Hematopoietic multipotent progenitor cell treated with erythropoietin and hydrocortisone succinate and interleukin-3 and kit ligand, for 4 days (in vitro differentiated cells): ENCODE results near the gene MUC6.

ENCODE experiments used
- DNase-seq: peaks from one replicate; pipeline ENCODE4 v3.0.0-alpha.2; 2015

The MUC6 gene

DNA sequence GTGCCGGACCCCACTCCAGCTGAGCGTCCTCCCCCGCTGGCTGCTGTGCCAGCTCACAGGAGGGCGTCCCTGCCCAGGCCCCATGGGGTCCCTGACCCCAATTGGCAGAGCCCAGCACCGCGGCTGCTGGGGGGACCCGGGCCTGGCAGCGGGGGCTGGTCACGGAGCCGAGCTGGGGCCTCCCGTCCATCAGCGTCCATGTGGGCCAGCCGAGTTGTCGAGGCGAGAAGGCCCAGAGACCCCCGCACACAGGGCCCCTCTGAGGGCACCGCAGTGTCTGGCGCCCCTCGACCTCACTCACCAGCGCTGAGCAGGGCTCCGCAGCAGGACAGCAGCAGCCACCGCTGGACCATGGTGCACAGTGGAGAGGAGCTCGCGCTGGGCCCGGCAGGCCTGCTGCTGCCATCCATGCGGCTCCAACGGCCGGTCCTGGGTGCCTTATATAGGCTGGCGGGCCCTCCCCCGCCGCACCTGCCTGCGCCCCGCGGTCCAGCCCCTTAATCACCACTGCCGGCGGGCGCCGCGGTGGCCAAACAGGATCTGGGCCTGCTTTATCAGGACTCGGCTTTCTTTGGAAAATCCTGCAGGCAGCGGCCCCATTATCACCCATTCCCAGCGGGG, at the start of gene MUC6:
Gene MUC6 (minus strand): TSS at position 416 of the 621 bp plus-strand sequence. CDS start 63 bp downstream, at position 353.
- no peak for DNase-seq

GRCh38 chr11:1085440-1086170, 49.1 kb upstream of the MUC6 start:
- DNase-seq, result no peak

DNA sequence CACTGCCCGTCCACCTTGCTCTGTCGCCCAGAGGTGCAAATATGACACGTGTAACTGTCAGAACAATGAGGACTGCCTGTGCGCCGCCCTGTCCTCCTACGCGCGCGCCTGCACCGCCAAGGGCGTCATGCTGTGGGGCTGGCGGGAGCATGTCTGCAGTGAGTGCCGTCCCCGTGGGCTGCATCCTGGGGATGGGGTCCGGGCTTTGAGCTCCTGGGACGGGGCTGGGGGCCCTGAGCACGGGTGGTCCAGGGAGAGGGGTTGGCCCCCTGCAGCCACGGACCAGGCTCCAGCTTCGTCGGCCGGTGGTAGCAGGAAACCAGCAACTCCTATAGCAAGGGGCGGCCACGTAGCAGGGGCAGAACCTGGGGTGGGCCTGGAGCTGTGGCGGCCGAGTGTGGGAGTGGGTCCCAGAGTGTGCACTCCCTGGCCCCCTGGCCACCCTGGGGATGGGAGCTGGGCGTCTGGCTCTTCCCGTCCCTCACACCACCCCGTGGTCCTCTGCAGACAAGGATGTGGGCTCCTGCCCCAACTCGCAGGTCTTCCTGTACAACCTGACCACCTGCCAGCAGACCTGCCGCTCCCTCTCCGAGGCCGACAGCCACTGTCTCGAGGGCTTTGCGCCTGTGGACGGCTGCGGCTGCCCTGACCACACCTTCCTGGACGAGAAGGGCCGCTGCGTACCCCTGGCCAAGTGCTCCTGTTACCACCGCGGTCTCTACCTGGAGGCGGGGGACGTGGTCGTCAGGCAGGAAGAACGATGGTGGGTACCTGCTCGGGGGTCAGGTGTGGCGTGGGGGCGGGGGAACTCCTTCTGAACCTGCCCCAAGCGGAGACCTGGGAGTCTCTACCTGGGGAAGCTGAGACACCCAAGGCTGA, 48.3 kb upstream of the MUC6 start:
- no peak for DNase-seq

- no peak for DNase-seq
These were observed 47.4 kb upstream of the MUC6 start for GRCh38 chr11:1083621-1084551.

DNA sequence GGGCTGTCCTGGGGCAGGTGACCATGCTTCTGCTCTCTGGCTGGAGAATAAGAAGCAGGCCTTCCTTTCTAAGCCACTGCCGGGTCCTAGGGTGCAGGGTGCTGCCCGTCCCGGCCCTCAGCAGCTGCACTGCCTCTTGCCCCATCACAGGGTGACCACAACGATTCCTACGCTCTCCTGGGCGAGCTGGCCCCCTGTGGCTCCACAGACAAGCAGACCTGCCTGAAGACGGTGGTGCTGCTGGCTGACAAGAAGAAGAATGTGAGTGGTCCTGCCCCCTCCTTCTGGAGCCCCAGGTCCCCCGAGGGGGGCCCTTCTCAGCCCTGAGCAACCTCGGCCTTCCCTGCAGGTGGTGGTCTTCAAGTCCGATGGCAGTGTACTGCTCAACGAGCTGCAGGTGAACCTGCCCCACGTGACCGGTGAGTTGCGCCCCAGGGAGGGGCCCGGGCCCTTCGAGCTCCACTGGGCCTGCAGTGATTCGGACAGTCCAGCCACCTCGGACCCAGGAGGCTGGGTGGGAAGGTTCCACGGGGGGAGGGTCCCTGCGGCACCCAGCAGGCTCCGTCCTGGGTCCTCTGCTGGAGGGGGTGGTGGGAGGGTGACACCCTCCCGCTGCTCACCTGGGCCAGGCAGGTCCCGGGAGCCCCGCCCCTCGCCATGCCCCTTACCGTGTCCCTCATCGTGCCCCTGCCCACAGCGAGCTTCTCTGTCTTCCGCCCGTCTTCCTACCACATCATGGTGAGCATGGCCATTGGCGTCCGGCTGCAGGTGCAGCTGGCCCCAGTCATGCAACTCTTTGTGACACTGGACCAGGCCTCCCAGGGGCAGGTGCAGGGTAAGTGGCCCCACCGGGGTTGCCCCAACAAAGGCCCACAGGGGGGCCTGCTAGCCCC, 46.5 kb upstream of the MUC6 start:
- DNase-seq, result no peak

DNA sequence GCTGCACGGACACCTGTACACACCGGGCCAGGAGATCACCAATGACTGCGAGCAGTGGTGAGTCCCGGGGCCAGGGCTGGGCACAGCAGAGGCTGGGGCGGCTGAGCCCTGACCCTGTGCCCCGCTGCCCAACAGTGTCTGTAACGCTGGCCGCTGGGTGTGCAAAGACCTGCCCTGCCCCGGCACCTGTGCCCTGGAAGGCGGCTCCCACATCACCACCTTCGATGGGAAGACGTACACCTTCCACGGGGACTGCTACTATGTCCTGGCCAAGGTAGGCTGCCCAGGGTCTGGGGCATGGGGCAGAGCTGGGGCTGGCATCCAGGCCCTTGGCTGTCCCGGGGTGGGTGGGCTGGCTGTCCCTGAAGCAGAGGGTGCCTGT, 45.8 kb upstream of the MUC6 start:
- DNase-seq, result no peak

- no peak for DNase-seq
These were observed 45.2 kb upstream of the MUC6 start for GRCh38 chr11:1081601-1082311.

- DNase-seq, result no peak
These were observed 41.7 kb upstream of the MUC6 start for GRCh38 chr11:1078191-1078601.

DNA sequence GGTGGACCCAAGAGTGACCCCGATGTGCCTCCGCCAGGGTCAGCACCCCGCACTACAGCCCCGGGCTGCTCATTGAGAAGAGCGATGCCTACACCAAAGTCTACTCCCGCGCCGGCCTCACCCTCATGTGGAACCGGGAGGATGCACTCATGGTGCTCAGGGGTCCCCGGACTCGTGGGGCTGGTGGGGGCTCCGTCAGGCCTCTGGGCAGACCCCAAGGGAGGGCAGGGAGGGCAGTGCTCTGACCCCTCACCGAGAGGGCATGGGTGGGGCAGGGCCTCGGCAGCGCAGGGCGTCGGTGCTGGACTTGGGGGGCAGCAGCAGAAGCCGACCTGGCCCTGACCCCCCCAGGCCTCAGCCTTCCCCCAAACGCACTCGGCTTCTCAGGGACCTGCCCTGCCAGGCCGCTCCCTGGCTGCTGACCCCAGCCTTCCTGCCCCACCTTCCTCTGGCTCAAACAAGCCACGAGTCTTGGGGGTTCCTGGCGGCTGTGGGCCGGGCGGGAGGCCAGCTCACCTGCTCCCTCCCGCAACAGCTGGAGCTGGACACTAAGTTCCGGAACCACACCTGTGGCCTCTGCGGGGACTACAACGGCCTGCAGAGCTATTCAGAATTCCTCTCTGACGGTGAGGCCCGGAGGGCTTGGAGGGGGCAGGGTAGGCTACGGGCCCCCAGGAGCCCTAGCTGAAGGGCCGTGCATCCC, 41.0 kb upstream of the MUC6 start:
- no peak for DNase-seq

DNA sequence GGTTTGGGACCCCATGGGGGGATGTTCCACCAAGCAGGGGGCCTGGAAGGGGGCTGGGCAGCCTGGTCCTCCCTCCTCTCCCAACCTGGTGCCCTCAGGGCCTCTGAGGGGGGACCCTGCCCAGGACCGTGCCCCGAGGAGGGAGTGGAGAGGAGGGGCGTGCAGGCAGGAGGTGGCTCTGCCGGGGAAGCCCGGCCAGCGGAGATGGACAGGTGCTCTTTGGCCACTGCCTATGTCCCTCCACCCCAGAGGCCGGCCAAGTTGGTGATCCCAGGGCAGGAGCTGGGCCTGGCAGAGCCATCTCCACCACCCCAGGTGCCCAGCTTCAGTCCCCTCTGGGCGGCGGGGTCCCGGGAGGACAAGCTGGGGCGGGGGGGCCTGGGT, 40.5 kb upstream of the MUC6 start:
- no peak for DNase-seq

- DNase-seq, result no peak
These were observed 39.6 kb upstream of the MUC6 start for GRCh38 chr11:1076061-1076665.

- DNase-seq, result no peak
These were observed 38.9 kb upstream of the MUC6 start for GRCh38 chr11:1075341-1075911.

DNA sequence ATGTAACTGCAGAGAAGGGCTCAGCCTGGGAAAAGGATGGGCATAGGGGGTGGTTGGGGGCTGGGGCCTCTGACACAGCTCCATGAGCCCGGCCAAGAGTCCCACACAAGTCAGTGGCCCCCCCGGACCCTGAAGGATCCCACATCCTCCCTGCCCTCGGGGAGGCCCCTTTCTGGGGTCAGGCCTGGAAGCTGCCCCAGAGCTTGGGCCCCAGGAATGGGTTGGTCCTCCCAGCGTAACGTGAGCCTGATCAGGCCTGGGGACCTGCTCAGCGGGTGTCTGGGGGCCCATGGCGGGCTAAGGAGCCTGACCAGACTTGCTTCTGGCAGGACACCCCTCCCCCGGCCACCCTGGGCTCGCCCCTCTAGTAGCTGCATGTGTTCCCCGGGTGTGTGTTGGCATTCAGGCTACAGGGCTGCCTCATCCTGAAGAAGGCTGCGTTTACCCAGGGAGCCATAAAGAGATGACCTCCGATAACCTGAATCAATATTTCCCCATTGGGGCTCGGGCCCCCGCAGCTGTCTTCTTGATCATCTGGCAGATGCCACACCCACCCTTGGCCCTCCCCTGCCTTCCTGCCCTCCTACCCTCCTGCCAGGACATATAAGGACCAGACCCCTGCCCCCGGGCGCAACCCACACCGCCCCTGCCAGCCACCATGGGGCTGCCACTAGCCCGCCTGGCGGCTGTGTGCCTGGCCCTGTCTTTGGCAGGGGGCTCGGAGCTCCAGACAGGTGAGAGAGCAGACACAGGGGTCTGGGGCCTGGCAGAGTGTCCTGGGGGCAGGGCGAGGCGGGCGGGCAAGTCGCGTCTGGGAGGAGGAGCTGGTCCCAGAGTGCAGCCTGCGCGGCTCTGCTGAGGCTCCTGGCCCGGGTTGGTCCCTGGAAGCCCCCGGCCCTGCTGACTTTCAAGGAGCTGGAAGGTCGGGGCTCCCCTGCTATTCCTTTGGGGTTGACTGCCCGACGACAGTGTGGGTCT, 38.0 kb upstream of the MUC6 start, which contains the start of gene MUC2:
Gene MUC2 (plus strand): TSS at position 631 of the 978 bp plus-strand sequence.
- no peak for DNase-seq

DNA sequence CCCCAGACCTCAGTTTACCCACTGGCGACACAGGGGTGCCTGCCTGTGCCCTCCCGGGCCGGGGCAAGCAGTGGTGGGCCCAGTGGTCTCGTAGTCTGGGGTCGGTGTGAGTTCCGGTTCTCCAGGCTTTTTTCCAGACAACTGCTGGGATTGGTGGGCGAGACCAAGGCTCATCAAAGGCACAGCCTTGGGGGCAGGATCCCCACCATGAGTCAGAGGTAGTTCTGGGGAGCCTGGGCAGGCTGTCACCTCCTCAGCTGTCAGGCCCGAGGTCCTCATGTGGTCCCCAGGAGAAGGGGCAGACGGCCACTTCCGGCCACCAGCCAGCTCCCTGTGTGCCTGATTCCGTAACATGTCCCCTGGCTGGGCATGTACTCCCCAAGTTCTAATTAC, 37.3 kb upstream of the MUC6 start:
- DNase-seq, result no peak

DNA sequence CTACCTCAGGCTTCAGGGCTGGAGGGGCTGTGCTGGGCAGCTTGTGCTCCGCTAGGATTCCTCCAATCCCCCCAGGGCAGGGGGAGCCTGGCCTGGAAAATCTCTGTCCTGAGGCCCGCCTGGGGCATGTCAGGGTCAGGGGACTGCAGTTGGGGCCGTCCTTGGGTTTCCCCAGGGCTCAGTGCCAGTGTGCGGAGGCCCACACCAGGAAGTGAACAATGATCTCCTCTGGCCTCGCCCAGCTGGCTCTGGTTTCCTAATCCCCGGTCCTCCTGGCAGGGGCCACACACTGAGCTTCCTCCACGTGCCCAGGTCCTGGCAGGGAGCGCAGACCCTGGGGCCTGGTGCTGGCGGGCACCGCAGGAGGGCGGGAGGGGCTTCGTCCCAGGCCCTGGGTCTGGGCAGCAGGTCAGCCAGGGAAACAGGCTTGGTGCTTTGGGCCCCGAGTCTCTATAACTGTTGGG, 36.8 kb upstream of the MUC6 start:
- peak; percentile 44 for DNase-seq

DNA sequence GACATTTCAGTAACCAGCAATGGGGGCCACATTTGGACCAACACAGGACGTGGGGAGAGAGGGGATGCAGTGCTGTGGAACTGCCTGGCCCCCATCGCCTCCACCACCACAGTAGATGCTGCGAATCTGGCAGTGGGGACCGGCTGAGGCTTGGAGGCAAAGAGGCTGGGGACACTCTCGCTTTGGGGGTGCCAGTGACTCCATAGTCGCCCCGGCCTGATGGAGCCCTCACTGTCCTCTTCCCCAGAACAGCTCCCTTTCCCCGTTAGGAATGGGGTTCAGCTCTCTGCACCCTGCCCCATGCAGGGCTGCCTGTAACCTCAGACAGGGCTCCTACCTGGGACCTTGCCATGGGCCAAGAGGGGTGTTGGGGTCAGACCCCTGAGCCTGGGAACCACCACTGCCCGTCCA, 36.3 kb upstream of the MUC6 start:
- no peak for DNase-seq

DNA sequence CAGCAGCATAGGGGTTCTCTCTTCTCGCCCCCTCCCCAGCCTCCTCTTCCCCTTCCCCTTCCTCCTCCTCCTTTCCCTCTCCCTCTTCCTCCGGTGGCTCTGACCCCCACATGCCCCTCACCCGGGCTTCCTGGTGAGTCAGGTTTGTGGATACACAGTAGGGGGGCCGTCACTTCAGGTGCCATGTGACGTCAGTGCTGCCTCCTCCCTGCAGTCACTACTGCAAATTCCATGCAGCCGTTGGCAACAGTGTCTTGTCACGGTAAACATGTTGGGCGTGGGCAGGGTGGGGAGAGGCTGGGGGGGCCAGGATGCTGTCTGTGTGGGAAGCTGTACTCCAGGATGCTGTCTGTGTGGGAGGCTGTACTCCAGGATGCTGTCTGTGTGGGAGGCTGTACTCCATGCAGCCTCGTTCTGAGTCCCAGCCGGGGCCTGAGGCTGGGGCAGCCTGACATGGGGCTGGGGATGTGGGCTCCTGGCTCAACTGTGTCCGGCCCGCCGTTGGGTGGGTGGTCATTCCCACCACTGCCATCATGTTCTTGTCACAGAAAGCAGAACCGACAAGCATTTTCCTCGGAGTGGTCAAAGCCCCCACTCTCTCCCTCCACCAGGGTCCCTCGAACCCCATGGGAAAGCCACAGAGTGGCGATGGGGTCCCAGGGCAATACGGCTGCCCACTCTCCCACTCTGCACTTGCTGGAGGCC, 35.8 kb upstream of the MUC6 start:
- DNase-seq, result no peak
